HCT116 (cell line): ENCODE results near the gene CCDC73.

ENCODE experiments used
- CTCF ChIP-seq, 3 experiments: fragments of 200-600 bp in 1 of 3; sonication (generic) in 1 of 3; IDR thresholded peaks in 2 of 3; conservative IDR thresholded peaks in 1 of 3; 2 replicates each; pipeline ENCODE4 v1.5.1; 2012 to 2017; ENCODE audit warnings: low read depth in 2 of 3, low read length in 2 of 3, antibody characterized with exemption in 1 of 3, borderline replicate concordance in 1 of 3, control low read depth in 1 of 3, mild to moderate bottlenecking in 1 of 3, mixed read lengths in 1 of 3, mixed run types in 1 of 3, moderate library complexity in 1 of 3; ENCODE audit not compliant: insufficient read depth in 1 of 3
- EZH2 ChIP-seq: fragments of 200-600 bp; sonication (generic); IDR thresholded peaks from 2 replicates; pipeline ENCODE4 v1.6.1; 2017; ENCODE audit warnings: antibody characterized with exemption, mixed run types
- POLR2A ChIP-seq: IDR thresholded peaks from 2 replicates; pipeline ENCODE4 v1.7.0; 2011; ENCODE audit warnings: borderline replicate concordance; ENCODE audit not compliant: insufficient read depth, insufficient read length; ENCODE audit errors: extremely low read depth
- RAD21 ChIP-seq: IDR thresholded peaks from 2 replicates; pipeline ENCODE4 v1.6.1; 2012; ENCODE audit warnings: low read depth, mild to moderate bottlenecking
- TF ChIP-seq, protein P1 (sequence below): IDR thresholded peaks from 2 replicates; pipeline ENCODE4 v1.6.1; 2012; ENCODE audit warnings: low read depth

- TF ChIP-seq CTCF (IDR thresholded peaks at IDR 0.05 in 2 of 3, conservative IDR thresholded peaks at IDR 0.05 in 1 of 3; ENCODE audit: borderline replicate concordance in 1 of 3, insufficient read depth in 1 of 3, low read depth in 2 of 3, low read length in 2 of 3) (no peak), RAD21 (no peak), EZH2 (no peak), POLR2A (no peak)
- TF ChIP-seq, protein P1, sequence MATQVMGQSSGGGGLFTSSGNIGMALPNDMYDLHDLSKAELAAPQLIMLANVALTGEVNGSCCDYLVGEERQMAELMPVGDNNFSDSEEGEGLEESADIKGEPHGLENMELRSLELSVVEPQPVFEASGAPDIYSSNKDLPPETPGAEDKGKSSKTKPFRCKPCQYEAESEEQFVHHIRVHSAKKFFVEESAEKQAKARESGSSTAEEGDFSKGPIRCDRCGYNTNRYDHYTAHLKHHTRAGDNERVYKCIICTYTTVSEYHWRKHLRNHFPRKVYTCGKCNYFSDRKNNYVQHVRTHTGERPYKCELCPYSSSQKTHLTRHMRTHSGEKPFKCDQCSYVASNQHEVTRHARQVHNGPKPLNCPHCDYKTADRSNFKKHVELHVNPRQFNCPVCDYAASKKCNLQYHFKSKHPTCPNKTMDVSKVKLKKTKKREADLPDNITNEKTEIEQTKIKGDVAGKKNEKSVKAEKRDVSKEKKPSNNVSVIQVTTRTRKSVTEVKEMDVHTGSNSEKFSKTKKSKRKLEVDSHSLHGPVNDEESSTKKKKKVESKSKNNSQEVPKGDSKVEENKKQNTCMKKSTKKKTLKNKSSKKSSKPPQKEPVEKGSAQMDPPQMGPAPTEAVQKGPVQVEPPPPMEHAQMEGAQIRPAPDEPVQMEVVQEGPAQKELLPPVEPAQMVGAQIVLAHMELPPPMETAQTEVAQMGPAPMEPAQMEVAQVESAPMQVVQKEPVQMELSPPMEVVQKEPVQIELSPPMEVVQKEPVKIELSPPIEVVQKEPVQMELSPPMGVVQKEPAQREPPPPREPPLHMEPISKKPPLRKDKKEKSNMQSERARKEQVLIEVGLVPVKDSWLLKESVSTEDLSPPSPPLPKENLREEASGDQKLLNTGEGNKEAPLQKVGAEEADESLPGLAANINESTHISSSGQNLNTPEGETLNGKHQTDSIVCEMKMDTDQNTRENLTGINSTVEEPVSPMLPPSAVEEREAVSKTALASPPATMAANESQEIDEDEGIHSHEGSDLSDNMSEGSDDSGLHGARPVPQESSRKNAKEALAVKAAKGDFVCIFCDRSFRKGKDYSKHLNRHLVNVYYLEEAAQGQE, result no peak
Measured at GRCh38 chr11:32794439-32794838, at the start of gene CCDC73.
